Activated T-helper 1 cell treated with anti-CD3 and anti-CD28 coated beads, Interleukin-12 subunit alpha, Interleukin-12 subunit beta, Interleukin-2, Interleukin-4 antibody, amounts not matched to agents 30 ng/mL and 10 ng/mL and 1 ng/mL, durations not matched to agents 14 hours and 24 hours and 36 hours (primary cell): ENCODE data around the gene ABCC6. TPM values are rescaled to one million over a fixed set of nuclear protein-coding genes. Genes with fewer than 3 reads are reported as not detected.

Experiments used
- DNase-seq: peaks from one replicate; pipeline ENCODE4 v3.0.0; 2021; ENCODE audit warnings: low spot score
- H3K27ac Mint-ChIP-seq: one replicate; pipeline ENCODE4 v1.8.0; 2021; ENCODE audit warnings: mild to moderate bottlenecking, mixed read lengths
- H3K27me3 Mint-ChIP-seq: one replicate; pipeline ENCODE4 v1.8.0; 2022; ENCODE audit warnings: mild to moderate bottlenecking, moderate library complexity, mixed read lengths; ENCODE audit not compliant: insufficient read depth
- H3K36me3 Mint-ChIP-seq: one replicate; pipeline ENCODE4 v1.8.0; 2021; ENCODE audit warnings: low read depth, mixed read lengths
- H3K4me1 Mint-ChIP-seq: one replicate; pipeline ENCODE4 v1.8.0; 2021; ENCODE audit warnings: low read depth, mixed read lengths
- H3K4me3 Mint-ChIP-seq: one replicate; pipeline ENCODE4 v1.8.0; 2021; ENCODE audit warnings: mild to moderate bottlenecking, moderate library complexity, mixed read lengths
- H3K9me3 Mint-ChIP-seq: one replicate; pipeline ENCODE4 v1.8.0; 2021; ENCODE audit warnings: mixed read lengths
- intact Hi-C: fragments of 100-400 bp; cut with micrococcal nuclease; formaldehyde crosslinking; loops from one replicate; pipeline ENCODE4 v1.15.1; 2024
- total RNA-seq: library from RNA; stranded (reverse); gene quantifications from 2 replicates; pipeline ENCODE4 v1.2.3, GENCODE V29; 2022

Gene ABCC6
- total RNA-seq, 1 donor from 2014 or later = not detected

DNA sequence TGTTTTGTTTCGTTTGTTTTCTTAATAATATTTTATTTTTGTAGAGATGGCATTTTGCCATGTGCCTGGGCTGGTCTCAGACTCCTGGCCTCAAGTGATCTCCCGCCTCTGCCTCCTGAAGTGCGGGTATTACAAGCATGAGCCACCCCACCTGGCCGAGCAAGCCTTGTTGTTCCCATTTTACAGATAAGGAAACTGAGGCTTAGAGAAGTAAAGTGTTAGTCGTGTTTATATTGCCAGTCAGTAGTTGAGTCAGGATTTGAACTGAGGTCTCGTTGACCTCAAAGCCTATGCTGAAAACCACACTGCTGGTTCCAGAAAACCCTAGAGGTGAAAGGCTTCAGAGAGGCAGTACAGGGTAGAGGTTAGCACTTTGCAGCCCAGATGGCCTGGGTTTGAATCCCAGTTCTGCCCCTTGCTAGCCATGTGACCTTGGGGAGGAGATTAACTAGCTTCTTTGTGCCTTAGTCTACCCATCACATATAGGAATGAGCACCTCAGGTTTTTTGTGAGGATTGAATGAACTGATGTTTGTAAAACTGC lies 102.0 kb downstream of the ABCC6 start:
- Mint-ChIP-seq H3K4me3 (no peak overlapping the region), H3K27me3 (no peaks in the 10 kb centered on the region), H3K27ac (no peak overlapping the region), H3K36me3 (peaks cover 90% of the 10 kb centered on the region), H3K4me1 (peaks cover 4% of the 10 kb centered on the region), H3K9me3 (peaks cover 33% of the 10 kb centered on the region)
- intact Hi-C loops = no loop called here
- no peak for DNase-seq

DNA sequence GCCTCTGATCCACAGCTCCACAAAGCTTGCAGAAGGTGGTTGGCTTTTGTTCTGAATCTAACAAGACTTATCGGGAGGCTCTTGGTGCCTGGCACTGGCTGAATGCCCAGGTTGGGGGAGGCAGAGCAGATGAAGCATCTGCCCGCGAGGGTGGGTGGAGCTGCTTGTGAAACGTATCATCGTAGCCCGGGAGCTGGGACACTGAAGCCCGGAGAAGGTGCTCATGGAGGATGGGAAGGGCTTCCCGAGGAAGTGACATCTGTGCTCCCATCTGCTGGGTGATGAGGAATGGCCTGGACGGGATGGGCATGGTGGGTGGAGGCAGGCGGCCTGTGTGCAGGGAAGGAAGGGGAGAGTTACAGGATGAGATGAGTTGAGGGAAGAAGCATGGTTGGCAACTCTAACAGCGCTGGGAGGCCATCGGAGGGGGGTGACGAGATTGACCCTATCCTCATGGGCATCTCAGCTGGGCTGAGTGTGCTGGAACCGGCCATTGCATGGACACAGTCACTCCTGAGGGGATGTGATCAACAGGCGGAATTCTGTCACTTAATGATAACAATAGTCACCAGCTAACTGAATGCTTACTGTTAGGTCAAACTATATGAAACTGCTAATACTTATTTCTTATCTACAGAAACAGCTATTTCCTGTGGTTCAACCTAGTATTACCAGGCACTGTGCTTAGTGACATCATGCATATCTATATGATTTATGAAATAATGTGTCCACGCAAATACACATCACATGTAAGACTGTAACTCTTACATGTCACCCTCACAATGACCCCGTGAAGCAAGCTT lies 102.7 kb downstream of the ABCC6 start:
- Mint-ChIP-seq H3K9me3 (peaks cover 30% of the 10 kb centered on the region), H3K27ac (no peak overlapping the region), H3K36me3 (peaks cover 89% of the 10 kb centered on the region), H3K4me1 (peaks cover 4% of the 10 kb centered on the region), H3K4me3 (no peak overlapping the region), H3K27me3 (no peaks in the 10 kb centered on the region)
- intact Hi-C loops = no loop called here
- DNase-seq = no peak

GRCh38 chr16:16120044-16120381 lies 103.3 kb downstream of the ABCC6 start:
- intact Hi-C loops = no loop called here
- peaks cover 89% of the 10 kb centered on the region for H3K36me3 Mint-ChIP-seq
- peaks cover 4% of the 10 kb centered on the region for H3K4me1 Mint-ChIP-seq
- no peak overlapping the region for H3K27ac Mint-ChIP-seq
- DNase-seq = no peak
- H3K4me3 Mint-ChIP-seq = no peak overlapping the region
- H3K27me3 Mint-ChIP-seq = no peaks in the 10 kb centered on the region
- peaks cover 30% of the 10 kb centered on the region for H3K9me3 Mint-ChIP-seq

- no peaks in the 10 kb centered on the region for H3K27me3 Mint-ChIP-seq
- H3K4me1 Mint-ChIP-seq = peaks cover 4% of the 10 kb centered on the region
- H3K9me3 Mint-ChIP-seq = peaks cover 19% of the 10 kb centered on the region
- DNase-seq = no peak
- no peak overlapping the region for H3K4me3 Mint-ChIP-seq
- intact Hi-C loops = no loop called here
- H3K36me3 Mint-ChIP-seq = peaks cover 87% of the 10 kb centered on the region
- H3K27ac Mint-ChIP-seq = no peak overlapping the region
Measured at GRCh38 chr16:16118337-16118736, 105.0 kb downstream of the ABCC6 start.

DNA sequence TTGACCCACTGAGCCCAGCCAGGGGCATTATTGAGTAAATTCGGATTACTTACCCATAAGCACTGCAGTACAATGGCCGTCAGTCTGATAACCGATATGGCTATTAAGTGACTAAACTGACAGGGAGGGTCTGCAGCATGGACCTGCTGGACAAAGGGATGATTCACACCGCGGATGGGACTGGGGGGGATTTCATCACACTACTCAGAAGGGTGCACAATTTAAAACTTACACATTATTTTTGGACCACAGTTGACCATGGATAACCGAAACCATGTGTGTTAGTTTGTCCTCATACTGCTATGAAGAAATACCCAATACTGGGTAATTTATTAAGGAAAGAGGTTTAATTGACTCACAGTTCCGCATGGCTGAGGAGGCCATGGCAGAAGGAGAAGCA lies 106.5 kb downstream of the ABCC6 start:
- peaks cover 19% of the 10 kb centered on the region for H3K9me3 Mint-ChIP-seq
- H3K27me3 Mint-ChIP-seq = no peaks in the 10 kb centered on the region
- H3K4me3 Mint-ChIP-seq = no peak overlapping the region
- H3K36me3 Mint-ChIP-seq = peaks cover 83% of the 10 kb centered on the region
- intact Hi-C loops = no loop called here
- peaks cover 4% of the 10 kb centered on the region for H3K4me1 Mint-ChIP-seq
- DNase-seq = no peak
- H3K27ac Mint-ChIP-seq = no peak overlapping the region

DNA sequence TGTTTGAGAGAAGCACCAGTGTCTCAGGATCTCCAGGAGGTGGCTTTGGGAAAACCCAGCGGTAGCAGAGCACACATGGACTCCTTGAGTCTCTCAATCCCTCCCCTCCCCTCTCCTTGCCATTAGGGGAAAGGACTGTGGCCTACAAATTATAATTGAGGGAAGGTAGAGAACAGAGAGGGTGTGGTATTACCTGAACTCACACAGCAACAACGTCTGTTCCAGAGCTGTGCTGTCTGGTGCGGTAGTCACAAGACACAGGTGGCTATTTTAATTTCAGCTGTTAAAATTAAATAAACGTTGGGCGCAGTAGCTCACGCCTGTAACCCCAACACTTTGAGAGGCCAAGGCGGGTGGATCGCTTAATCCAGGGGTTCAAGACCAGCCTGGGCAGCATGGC lies 110.2 kb downstream of the ABCC6 start:
- Mint-ChIP-seq H3K27ac (no peak overlapping the region), H3K4me1 (no peaks in the 10 kb centered on the region), H3K4me3 (no peak overlapping the region), H3K36me3 (peaks cover 67% of the 10 kb centered on the region), H3K27me3 (no peaks in the 10 kb centered on the region), H3K9me3 (peaks cover 11% of the 10 kb centered on the region)
- no peak for DNase-seq
- intact Hi-C loops = no loop called here

DNA sequence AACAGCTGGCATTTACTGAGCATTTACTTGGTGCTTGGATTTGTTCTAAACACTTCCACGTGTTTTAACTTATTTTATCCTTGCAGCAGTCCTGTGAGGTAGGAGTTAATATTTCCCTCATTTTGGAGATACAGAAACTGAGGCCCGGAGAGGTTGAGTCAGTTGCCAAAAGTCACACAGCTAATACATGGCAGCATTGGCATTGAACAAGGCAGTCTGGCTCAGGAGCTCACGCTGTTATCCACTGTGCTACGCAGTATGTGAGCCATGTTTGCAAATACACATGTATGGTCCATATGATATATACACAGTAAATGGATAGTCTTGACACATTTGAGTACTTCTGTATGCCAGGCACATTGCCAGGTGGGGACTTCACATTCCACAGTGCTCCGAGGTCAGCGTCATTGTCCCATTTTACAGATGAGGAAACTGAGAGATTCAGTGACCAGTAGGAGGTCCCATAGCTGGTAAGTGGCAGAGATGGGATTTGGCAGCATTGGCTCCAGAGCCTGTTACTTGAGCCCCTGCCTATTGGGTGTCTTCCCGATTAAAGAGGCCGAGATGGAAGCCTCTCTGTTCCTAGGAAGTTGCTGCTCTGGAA lies 110.7 kb downstream of the ABCC6 start:
- no peak for DNase-seq
- H3K4me1 Mint-ChIP-seq = no peaks in the 10 kb centered on the region
- intact Hi-C loops = no loop called here
- no peak overlapping the region for H3K27ac Mint-ChIP-seq
- H3K9me3 Mint-ChIP-seq = peaks cover 7% of the 10 kb centered on the region
- no peak overlapping the region for H3K4me3 Mint-ChIP-seq
- no peaks in the 10 kb centered on the region for H3K27me3 Mint-ChIP-seq
- peaks cover 65% of the 10 kb centered on the region for H3K36me3 Mint-ChIP-seq

DNA sequence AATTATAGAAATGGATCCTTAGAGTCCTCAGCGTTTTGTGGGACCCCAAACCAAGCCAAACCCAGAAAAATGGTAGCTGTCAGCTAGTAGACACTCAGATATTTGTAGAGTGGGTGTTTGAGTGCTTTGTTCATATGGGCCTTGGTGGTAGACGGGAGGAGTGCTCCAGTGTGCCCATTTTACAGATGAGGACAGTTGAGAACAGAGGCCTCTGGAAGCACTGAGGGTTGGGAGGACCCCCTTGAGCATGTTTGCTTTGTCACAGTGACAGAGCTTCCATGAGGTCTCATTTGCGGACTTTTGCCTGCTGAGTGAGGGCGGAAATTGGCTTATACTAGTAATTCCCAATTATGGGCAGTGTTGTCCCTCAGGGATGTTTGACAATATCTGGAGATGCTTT lies 111.7 kb downstream of the ABCC6 start:
- no peak overlapping the region for H3K4me3 Mint-ChIP-seq
- H3K4me1 Mint-ChIP-seq = no peaks in the 10 kb centered on the region
- DNase-seq = no peak
- peaks cover 60% of the 10 kb centered on the region for H3K36me3 Mint-ChIP-seq
- intact Hi-C loops = no loop called here
- peaks cover under 1% of the 10 kb centered on the region for H3K9me3 Mint-ChIP-seq
- no peaks in the 10 kb centered on the region for H3K27me3 Mint-ChIP-seq
- no peak overlapping the region for H3K27ac Mint-ChIP-seq

DNA sequence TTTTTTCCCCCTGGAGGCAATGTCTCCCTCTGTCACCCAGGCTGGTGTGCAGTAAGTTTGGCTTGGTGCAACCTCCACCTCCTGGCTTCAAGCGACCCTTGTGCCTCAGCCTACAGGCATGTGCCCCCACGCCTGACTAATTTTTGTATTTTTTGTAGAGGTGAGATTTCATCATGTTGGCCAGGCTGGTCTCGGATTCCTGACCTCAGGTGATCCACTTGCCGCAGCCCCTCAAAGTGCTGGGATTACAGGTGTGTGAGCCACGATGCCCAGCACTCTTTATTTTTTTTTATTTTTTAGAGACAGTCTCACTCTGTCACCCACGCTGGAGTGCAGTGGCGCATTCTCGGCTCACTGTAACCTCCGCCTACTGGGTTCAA lies 113.2 kb downstream of the ABCC6 start:
- H3K4me3 Mint-ChIP-seq = no peak overlapping the region
- H3K4me1 Mint-ChIP-seq = no peaks in the 10 kb centered on the region
- peaks cover 57% of the 10 kb centered on the region for H3K36me3 Mint-ChIP-seq
- DNase-seq = no peak
- intact Hi-C loops = no loop called here
- H3K27ac Mint-ChIP-seq = no peak overlapping the region
- H3K27me3 Mint-ChIP-seq = no peaks in the 10 kb centered on the region
- no peaks in the 10 kb centered on the region for H3K9me3 Mint-ChIP-seq

DNA sequence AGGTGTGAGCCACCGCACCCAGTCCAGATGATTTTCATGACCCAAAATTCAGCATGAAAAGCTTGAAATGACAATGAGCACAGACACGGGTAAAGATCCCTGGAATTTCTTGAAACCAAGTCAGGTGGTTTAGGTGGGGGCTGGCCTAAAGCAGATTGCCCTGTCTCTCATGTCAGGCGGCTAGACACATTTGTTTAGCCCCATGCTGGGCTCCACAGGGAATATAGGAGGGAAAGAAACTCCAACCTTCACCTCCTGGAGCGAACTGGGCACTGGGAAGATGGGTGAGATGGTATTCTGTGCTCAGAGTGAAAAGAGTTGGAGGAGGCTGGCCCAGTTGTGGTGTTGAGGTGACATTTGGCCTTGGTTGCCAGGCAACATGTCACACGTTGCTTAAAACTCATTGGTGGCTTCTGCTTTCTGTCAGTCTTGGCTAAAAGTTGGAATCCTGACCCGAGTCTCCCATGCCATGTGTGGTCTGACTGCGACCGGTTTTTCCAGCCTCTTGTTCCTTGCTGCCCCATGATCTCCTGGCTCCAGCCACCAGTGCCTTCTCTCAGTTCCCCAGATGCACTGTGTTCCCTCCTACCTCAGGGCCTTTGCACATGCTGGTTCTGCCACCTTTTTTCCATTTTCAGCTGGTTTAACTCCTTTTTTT lies 113.7 kb downstream of the ABCC6 start:
- intact Hi-C loops = no loop called here
- no peaks in the 10 kb centered on the region for H3K27me3 Mint-ChIP-seq
- no peaks in the 10 kb centered on the region for H3K9me3 Mint-ChIP-seq
- no peaks in the 10 kb centered on the region for H3K4me1 Mint-ChIP-seq
- no peak overlapping the region for H3K27ac Mint-ChIP-seq
- no peak overlapping the region for H3K4me3 Mint-ChIP-seq
- DNase-seq = no peak
- H3K36me3 Mint-ChIP-seq = peaks cover 54% of the 10 kb centered on the region

DNA sequence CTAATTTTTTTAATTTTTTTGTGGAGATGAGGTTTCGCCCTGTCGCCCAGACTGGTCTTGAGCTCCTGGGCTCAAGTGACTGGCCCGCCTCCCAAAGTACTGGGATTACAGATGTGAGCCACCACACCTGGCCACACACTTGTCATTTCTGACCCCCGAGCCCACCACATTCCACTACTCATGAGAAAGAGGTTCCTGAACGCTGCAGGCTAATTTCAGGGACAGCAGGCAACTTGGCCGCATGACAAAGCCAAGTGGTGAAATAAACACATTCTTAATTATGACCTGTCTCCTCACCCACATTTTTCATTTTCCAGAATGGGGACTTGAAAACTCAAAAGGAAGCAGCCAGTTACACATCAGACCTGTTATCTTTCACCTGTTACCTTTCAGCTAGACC lies 114.5 kb downstream of the ABCC6 start:
- intact Hi-C loops = no loop called here
- no peaks in the 10 kb centered on the region for H3K9me3 Mint-ChIP-seq
- no peak overlapping the region for H3K27ac Mint-ChIP-seq
- DNase-seq = no peak
- H3K4me1 Mint-ChIP-seq = no peaks in the 10 kb centered on the region
- H3K36me3 Mint-ChIP-seq = peaks cover 51% of the 10 kb centered on the region
- H3K27me3 Mint-ChIP-seq = no peaks in the 10 kb centered on the region
- no peak overlapping the region for H3K4me3 Mint-ChIP-seq

GRCh38 chr16:16107839-16108238 lies 115.5 kb downstream of the ABCC6 start:
- H3K4me1 Mint-ChIP-seq = no peaks in the 10 kb centered on the region

GRCh38 chr16:16106466-16106865 lies 116.8 kb downstream of the ABCC6 start:
- Mint-ChIP-seq H3K36me3 (peaks cover 51% of the 10 kb centered on the region), H3K27ac (no peak overlapping the region)
- intact Hi-C loops = no loop called here

More at GRCh38 chr16:16107839-16108238, 115.5 kb downstream of the ABCC6 start:
- DNase-seq = no peak
- no peaks in the 10 kb centered on the region for H3K9me3 Mint-ChIP-seq
- H3K4me3 Mint-ChIP-seq = no peak overlapping the region
- H3K36me3 Mint-ChIP-seq = peaks cover 50% of the 10 kb centered on the region
- H3K27me3 Mint-ChIP-seq = no peaks in the 10 kb centered on the region
- H3K27ac Mint-ChIP-seq = no peak overlapping the region
- intact Hi-C loops = no loop called here

More at GRCh38 chr16:16106466-16106865, 116.8 kb downstream of the ABCC6 start:
- Mint-ChIP-seq H3K4me3 (no peak overlapping the region), H3K4me1 (no peaks in the 10 kb centered on the region), H3K27me3 (no peaks in the 10 kb centered on the region), H3K9me3 (no peaks in the 10 kb centered on the region)
- no peak for DNase-seq
